Myometrial cell (primary cell): Measurements from ENCODE around the gene DNM3. TPM values are rescaled to one million over a fixed set of nuclear protein-coding genes. Genes with fewer than 3 reads are reported as not detected.

ENCODE experiments used
- total RNA-seq: library from RNA; depleted of rRNA; stranded (reverse); fragments of >200 nt; gene quantifications from 2 replicates; pipeline ENCODE4 v1.2.3, GENCODE V29; 2015

DNM3 gene
- total RNA-seq, result 0.53 TPM in 1 of 2 replicates, not detected in the other

DNA sequence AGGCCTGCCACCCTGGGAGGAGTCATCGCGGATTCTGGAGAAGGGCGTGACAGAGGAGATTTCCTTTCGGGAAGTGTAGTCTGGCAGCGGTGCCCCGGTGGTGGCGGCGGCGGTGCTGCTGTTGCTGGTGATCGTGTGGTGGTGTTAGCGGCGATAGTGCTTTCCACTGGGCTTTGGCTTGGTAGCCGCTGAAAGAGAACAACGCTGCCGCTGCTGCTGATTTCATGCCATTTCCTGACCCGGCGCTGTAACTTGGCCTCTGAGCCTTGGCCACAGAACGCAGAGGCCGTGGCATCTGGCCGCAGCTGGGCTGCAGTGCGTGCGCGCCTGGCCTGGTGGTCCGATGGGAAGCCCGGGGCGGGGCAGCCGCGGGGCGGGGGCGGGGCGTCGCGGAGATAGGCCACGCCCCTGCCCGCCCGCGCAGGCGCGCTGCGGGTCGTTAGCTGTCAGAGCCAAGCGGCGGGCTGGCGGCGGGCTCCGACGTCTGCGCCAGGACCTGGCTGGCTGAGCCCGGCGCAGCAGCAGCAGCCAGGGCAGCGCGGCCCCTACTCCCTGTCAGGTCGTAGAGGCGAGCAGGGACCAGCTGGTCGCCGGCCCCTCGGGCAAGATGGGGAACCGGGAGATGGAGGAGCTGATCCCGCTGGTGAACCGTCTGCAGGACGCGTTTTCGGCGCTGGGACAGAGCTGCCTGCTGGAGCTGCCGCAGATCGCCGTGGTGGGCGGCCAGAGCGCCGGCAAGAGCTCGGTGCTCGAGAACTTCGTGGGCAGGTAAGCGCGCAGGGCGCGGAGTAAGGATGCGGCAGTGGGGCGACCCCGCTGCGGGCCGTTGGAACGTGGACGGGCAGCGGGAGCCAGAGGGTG lies at the start of gene DNM3:
DNM3 (plus strand) TSS at position 449 of the 861 bp plus-strand sequence; CDS start at position 608, 159 bp downstream.

DNA sequence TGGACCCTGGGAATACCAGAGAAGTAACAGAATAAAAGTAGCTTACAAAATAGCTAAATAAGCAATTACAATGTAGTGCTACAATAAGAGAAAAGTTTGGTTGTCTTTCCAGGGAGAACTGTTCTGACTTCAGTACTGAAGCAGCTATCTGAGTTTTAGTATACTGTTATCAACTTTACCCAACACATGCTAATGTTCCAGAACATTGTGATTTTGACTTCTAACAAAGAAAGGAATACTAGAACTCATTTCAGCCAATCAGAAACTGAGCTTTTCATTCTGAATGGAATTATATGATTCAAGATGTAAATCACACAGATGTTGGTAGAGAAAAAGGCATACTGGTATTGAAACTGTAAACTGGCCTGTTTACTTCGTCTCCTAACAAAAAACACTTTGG lies 579.1 kb downstream of the DNM3 start, which contains the start of gene C1orf105:
C1orf105 (plus strand) TSS at position 301 of the 400 bp plus-strand sequence. CDS start 201 bp downstream, outside the sequence.

GRCh38 chr1:172443666-172444453 lies 602.6 kb downstream of the DNM3 start, which contains the start of gene PIGC:
PIGC (minus strand) TSS chr1:172444069; CDS start chr1:172442622, 1,447 bp downstream.

Other genes starting within 250 kb of the DNM3 start
- not detected in 2 replicates for gene MYOCOS, start 219.3 kb upstream of the DNM3 start, total RNA-seq
- not detected in 2 replicates for gene MYOC, start 188.8 kb upstream of the DNM3 start, total RNA-seq
- gene VAMP4, start 99.4 kb upstream of the DNM3 start, total RNA-seq, result 3.7 and 3.9 TPM in 2 replicates
- gene METTL13, start 59.8 kb upstream of the DNM3 start, total RNA-seq, result 27.8 and 28.5 TPM in 2 replicates